Astrocyte (in vitro differentiated cells and primary cell): ENCODE results near the gene SPATA13. TPM values are rescaled to one million over a fixed set of nuclear protein-coding genes. Genes with fewer than 3 reads are reported as not detected.

Source experiments
- DNase-seq: peaks from one replicate; pipeline ENCODE4 v3.0.0-alpha.2; 2010; ENCODE audit warnings: low read depth
- FAIRE-seq: peaks from 2 replicates; lab custom pipeline; 2011; peaks lifted over from hg19 to GRCh38; lab: Jason Lieb, UNC
- H2AFZ ChIP-seq: 2 replicates; pipeline ENCODE4 v1.6.0; 2012; ENCODE audit warnings: low read depth, low read length, inconsistent platforms
- H3K27ac ChIP-seq: 2 replicates; pipeline ENCODE4 v1.5.1; 2011; ENCODE audit warnings: low read depth, low read length, inconsistent platforms
- H3K27me3 ChIP-seq: 2 replicates; pipeline ENCODE4 v1.6.0; 2011; ENCODE audit warnings: low read length, inconsistent platforms; ENCODE audit not compliant: insufficient read depth
- H3K36me3 ChIP-seq: 2 replicates; pipeline ENCODE4 v1.5.1; 2011; ENCODE audit warnings: low read length, inconsistent platforms; ENCODE audit not compliant: insufficient read depth
- H3K4me1 ChIP-seq: 2 replicates; pipeline ENCODE4 v1.5.1; 2011; ENCODE audit warnings: low read length, inconsistent platforms; ENCODE audit not compliant: insufficient read depth
- H3K4me2 ChIP-seq: 2 replicates; pipeline ENCODE4 v1.6.0; 2012; ENCODE audit warnings: low read length, inconsistent platforms
- H3K4me3 ChIP-seq: 2 replicates; pipeline ENCODE4 v1.5.1; 2011; ENCODE audit warnings: low read depth, mild to moderate bottlenecking, low read length, inconsistent platforms; ENCODE audit not compliant: insufficient read depth
- H3K79me2 ChIP-seq: 2 replicates; pipeline ENCODE4 v1.6.0; 2012; ENCODE audit warnings: mild to moderate bottlenecking, low read length, inconsistent platforms; ENCODE audit not compliant: insufficient read depth
- H3K9ac ChIP-seq: 2 replicates; pipeline ENCODE4 v1.6.0; 2012; ENCODE audit warnings: mild to moderate bottlenecking, low read length, inconsistent platforms
- H3K9me3 ChIP-seq: 2 replicates; pipeline ENCODE4 v1.5.1; 2012; ENCODE audit warnings: low read depth, mild to moderate bottlenecking, low read length, inconsistent platforms; ENCODE audit not compliant: insufficient read depth
- H4K20me1 ChIP-seq: 2 replicates; pipeline ENCODE4 v1.6.0; 2012; ENCODE audit warnings: low read length, inconsistent platforms; ENCODE audit not compliant: insufficient read depth
- H3K27ac Mint-ChIP-seq: one replicate; pipeline ENCODE4 v1.8.0; 2021; ENCODE audit warnings: mild to moderate bottlenecking, mixed read lengths; ENCODE audit not compliant: unreplicated experiment
- H3K27me3 Mint-ChIP-seq: one replicate; pipeline ENCODE4 v1.8.0; 2021; ENCODE audit warnings: low read depth, mixed read lengths; ENCODE audit not compliant: unreplicated experiment
- H3K36me3 Mint-ChIP-seq: one replicate; pipeline ENCODE4 v1.8.0; 2021; ENCODE audit warnings: low read depth, mixed read lengths; ENCODE audit not compliant: unreplicated experiment
- H3K4me1 Mint-ChIP-seq: one replicate; pipeline ENCODE4 v1.8.0; 2021; ENCODE audit warnings: low read depth, mixed read lengths; ENCODE audit not compliant: unreplicated experiment
- H3K4me3 Mint-ChIP-seq: one replicate; pipeline ENCODE4 v1.8.0; 2021; ENCODE audit warnings: mild to moderate bottlenecking, moderate library complexity, mixed read lengths; ENCODE audit not compliant: unreplicated experiment
- H3K9me3 Mint-ChIP-seq: one replicate; pipeline ENCODE4 v1.8.0; 2021; ENCODE audit warnings: mild to moderate bottlenecking, mixed read lengths; ENCODE audit not compliant: unreplicated experiment
- EZH2 ChIP-seq: IDR thresholded peaks from 2 replicates; pipeline ENCODE4 v1.6.1; 2012; ENCODE audit warnings: mild to moderate bottlenecking, low read length, inconsistent platforms; ENCODE audit not compliant: insufficient read depth
- total RNA-seq: library from RNA; stranded (reverse); gene quantifications from 2 replicates; pipeline ENCODE4 v1.2.1, GENCODE V29; 2021
- TF ChIP-seq, protein P1 (sequence below): IDR thresholded peaks from 2 replicates; pipeline ENCODE4 v1.5.1; 2011; ENCODE audit warnings: low read depth, mild to moderate bottlenecking, inconsistent platforms, low read length, moderate library complexity; ENCODE audit not compliant: insufficient read depth

SPATA13 gene
- total RNA-seq, 1 donor from 2014 or later, result 6.2 TPM

DNA sequence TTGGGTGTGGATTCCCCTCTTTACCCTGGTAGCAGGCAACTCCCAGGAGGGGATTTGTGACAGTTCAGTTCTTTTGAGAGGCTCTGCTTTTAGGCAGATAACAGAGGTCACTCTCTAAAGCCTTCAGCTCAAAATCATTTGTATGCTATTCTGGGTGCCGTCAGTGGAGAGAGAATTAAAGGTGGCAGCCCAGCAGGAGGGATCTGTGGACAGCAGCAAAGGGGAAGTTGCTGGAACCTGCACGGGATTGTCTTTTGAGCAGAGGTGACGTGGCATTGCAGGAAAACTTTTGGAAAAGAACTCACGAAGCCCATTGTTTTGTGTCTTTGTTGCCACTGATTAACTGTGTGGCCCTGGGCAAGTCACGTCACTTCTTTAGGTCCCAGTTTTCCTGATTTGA, 86.5 kb downstream of the SPATA13 start:
- Histone ChIP-seq H3K9me3 (no peaks in the 10 kb centered on the region), H3K27me3 (no peaks in the 10 kb centered on the region), H3K4me3 (no peak overlapping the region), H3K36me3 (no peaks in the 10 kb centered on the region), H2AFZ (no peak overlapping the region), H4K20me1 (no peaks in the 10 kb centered on the region), H3K9ac (no peak overlapping the region), H3K27ac (no peak overlapping the region), H3K4me2 (no peak overlapping the region), H3K4me1 (no peaks in the 10 kb centered on the region), H3K79me2 (no peaks in the 10 kb centered on the region)
- Mint-ChIP-seq H3K4me3 (no peak overlapping the region), H3K4me1 (no peaks in the 10 kb centered on the region), H3K9me3 (no peaks in the 10 kb centered on the region), H3K27ac (no peak overlapping the region), H3K36me3 (peaks cover 4% of the 10 kb centered on the region), H3K27me3 (no peaks in the 10 kb centered on the region)
- FAIRE-seq (no peak), DNase-seq (no peak)
- TF ChIP-seq, protein P1, sequence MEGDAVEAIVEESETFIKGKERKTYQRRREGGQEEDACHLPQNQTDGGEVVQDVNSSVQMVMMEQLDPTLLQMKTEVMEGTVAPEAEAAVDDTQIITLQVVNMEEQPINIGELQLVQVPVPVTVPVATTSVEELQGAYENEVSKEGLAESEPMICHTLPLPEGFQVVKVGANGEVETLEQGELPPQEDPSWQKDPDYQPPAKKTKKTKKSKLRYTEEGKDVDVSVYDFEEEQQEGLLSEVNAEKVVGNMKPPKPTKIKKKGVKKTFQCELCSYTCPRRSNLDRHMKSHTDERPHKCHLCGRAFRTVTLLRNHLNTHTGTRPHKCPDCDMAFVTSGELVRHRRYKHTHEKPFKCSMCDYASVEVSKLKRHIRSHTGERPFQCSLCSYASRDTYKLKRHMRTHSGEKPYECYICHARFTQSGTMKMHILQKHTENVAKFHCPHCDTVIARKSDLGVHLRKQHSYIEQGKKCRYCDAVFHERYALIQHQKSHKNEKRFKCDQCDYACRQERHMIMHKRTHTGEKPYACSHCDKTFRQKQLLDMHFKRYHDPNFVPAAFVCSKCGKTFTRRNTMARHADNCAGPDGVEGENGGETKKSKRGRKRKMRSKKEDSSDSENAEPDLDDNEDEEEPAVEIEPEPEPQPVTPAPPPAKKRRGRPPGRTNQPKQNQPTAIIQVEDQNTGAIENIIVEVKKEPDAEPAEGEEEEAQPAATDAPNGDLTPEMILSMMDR, result no peak
- TF ChIP-seq EZH2, result no peak

DNA sequence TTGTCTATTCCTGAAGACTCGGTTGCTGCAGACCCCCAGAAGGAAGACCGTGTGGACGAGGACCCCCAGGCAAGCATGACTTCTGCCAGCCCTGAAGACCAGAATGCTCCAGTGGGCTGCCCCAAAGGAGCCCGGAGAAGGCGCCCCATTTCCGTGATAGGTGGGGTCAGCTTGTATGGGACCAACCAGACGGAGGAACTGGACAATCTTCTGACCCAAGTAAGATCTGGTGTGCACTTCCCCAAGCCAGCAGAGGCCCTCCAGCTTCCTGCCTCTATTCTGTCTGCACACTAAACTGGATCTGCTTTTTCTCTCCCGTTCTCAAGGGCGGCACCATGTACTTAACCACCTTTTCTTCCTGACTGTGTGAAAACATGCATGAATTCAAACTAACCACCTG, 89.1 kb downstream of the SPATA13 start:
- H3K4me2 ChIP-seq, result no peak overlapping the region
- Mint-ChIP-seq H3K4me1 (no peaks in the 10 kb centered on the region), H3K9me3 (no peaks in the 10 kb centered on the region), H3K27me3 (no peaks in the 10 kb centered on the region), H3K4me3 (no peak overlapping the region), H3K27ac (no peak overlapping the region), H3K36me3 (peaks cover 9% of the 10 kb centered on the region)
- TF ChIP-seq EZH2, result no peak
- TF ChIP-seq, protein P1, result no peak
- DNase-seq (no peak), FAIRE-seq (no peak)
- H3K27ac ChIP-seq, result no peak overlapping the region
- no peaks in the 10 kb centered on the region for H3K9me3 ChIP-seq
- H4K20me1 ChIP-seq, result no peaks in the 10 kb centered on the region
- no peaks in the 10 kb centered on the region for H3K79me2 ChIP-seq
- no peaks in the 10 kb centered on the region for H3K36me3 ChIP-seq
- no peak overlapping the region for H3K9ac ChIP-seq
- H3K4me3 ChIP-seq, result no peak overlapping the region
- H3K27me3 ChIP-seq, result no peaks in the 10 kb centered on the region
- no peaks in the 10 kb centered on the region for H3K4me1 ChIP-seq
- no peak overlapping the region for H2AFZ ChIP-seq

DNA sequence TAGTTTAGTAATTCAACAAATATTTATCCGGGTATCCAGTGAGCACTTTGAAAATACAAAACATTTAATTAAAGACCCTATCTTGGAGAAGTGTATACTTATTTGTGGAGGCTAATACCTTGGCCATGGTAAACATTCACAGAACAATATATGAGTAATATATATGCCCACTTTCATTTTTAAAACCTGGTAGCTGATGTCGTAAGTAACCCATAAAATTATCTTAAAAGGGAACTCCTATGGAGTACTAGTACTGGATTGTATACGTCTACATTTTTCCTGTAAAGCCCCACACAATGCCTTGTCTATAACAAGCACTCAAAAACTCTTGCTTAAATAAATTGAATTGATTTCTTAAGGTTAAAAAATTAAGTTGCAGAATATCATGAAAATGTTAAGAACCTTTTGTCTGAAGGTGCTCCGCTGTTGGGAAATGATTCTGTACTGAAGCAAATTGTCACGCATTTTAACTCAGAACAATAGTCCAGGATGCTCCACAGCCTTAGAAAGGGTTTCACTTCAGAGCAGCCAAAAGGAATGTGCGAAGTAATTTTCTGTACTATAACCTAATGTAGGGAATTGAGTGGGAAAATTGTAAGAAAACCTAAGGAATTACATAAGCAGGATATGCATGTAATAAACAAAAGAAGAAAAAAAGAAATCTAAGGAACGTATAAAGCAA, 90.0 kb downstream of the SPATA13 start:
- no peak for DNase-seq
- no peak overlapping the region for H3K4me2 ChIP-seq
- H4K20me1 ChIP-seq, result no peaks in the 10 kb centered on the region
- H3K36me3 ChIP-seq, result no peaks in the 10 kb centered on the region
- Mint-ChIP-seq H3K9me3 (no peaks in the 10 kb centered on the region), H3K27me3 (no peaks in the 10 kb centered on the region), H3K4me3 (no peak overlapping the region), H3K4me1 (no peaks in the 10 kb centered on the region), H3K36me3 (peaks cover 16% of the 10 kb centered on the region), H3K27ac (no peak overlapping the region)
- no peak overlapping the region for H2AFZ ChIP-seq
- no peaks in the 10 kb centered on the region for H3K4me1 ChIP-seq
- no peaks in the 10 kb centered on the region for H3K27me3 ChIP-seq
- H3K9me3 ChIP-seq, result no peaks in the 10 kb centered on the region
- H3K9ac ChIP-seq, result no peak overlapping the region
- no peaks in the 10 kb centered on the region for H3K79me2 ChIP-seq
- FAIRE-seq, result peak; percentile 13
- no peak overlapping the region for H3K27ac ChIP-seq
- no peak overlapping the region for H3K4me3 ChIP-seq
- no peak for TF ChIP-seq EZH2
- TF ChIP-seq, protein P1, result no peak
